Activated CD4-positive, alpha-beta T cell treated with anti-CD3 and anti-CD28 coated beads for 36 hours (primary cell): ENCODE measurements around the gene TTC27. TPM values are rescaled to one million over a fixed set of nuclear protein-coding genes. Genes with fewer than 3 reads are reported as not detected.
"Not testable (repeated sequence)": the region's sequence is repeated elsewhere in the genome, so short reads cannot be mapped to it uniquely, and the experiment has no call there.

Experiments used
- ATAC-seq: fragments of 200-7000 bp; cut with Tn5 transposase; one replicate; pipeline ENCODE4 v1.10.0; 2021; ENCODE audit warnings: mild to moderate bottlenecking, moderate library complexity
- CTCF ChIA-PET: fragments of 350-600 bp; sonication (Branson Sonifier 250); formaldehyde crosslinking; loops from one replicate; lab custom pipeline; 2021; ENCODE audit warnings: antibody characterized with exemption; lab: Charles Lee
- POLR2A ChIA-PET: fragments of 350-600 bp; sonication (Branson Sonifier 250); formaldehyde crosslinking; loops from one replicate; lab custom pipeline; 2021; ENCODE audit warnings: antibody characterized with exemption, inconsistent platforms; lab: Charles Lee
- DNase-seq: peaks from one replicate; pipeline ENCODE4 v3.0.0-alpha.2; 2020
- H3K27ac Mint-ChIP-seq: one replicate; pipeline ENCODE4 v1.8.0; 2021; ENCODE audit warnings: mixed read lengths
- H3K27me3 Mint-ChIP-seq: one replicate; pipeline ENCODE4 v1.8.0; 2021; ENCODE audit warnings: mixed read lengths
- H3K36me3 Mint-ChIP-seq: one replicate; pipeline ENCODE4 v1.8.0; 2021; ENCODE audit warnings: low read depth, mixed read lengths
- H3K4me1 Mint-ChIP-seq: one replicate; pipeline ENCODE4 v1.8.0; 2021; ENCODE audit warnings: mixed read lengths
- H3K4me3 Mint-ChIP-seq: one replicate; pipeline ENCODE4 v1.8.0; 2021; ENCODE audit warnings: mild to moderate bottlenecking, moderate library complexity, mixed read lengths
- H3K9me3 Mint-ChIP-seq: one replicate; pipeline ENCODE4 v1.8.0; 2021; ENCODE audit warnings: low read depth, mixed read lengths
- intact Hi-C, 2 experiments: fragments of 100-400 bp; cut with DNase I in 1 of 2; cut with micrococcal nuclease in 1 of 2; formaldehyde crosslinking; loops; one replicate each; pipeline versions ENCODE4 v1.14.2 to v1.15.1; 2022 to 2024; cut with DNase I, micrococcal nuclease
- total RNA-seq, 2 experiments: library from RNA; stranded (reverse); gene quantifications; one replicate each; pipeline ENCODE4 v1.2.3, GENCODE V29; 2021

Gene TTC27
- total RNA-seq, 2 experiments from 2014 or later = 32.7 to 33.7 TPM

- H3K4me1 Mint-ChIP-seq = peaks cover 5% of the 10 kb centered on the region
- H3K4me3 Mint-ChIP-seq = no peak overlapping the region
- CTCF ChIA-PET = no interaction called here
- H3K27ac Mint-ChIP-seq = no peak overlapping the region
- H3K9me3 Mint-ChIP-seq = no peaks in the 10 kb centered on the region
- peaks cover 49% of the 10 kb centered on the region for H3K36me3 Mint-ChIP-seq
- no peak for DNase-seq
- POLR2A ChIA-PET = no interaction called here
- ATAC-seq = no peak
- intact Hi-C loops = no loop called here
- no peaks in the 10 kb centered on the region for H3K27me3 Mint-ChIP-seq
Observed at GRCh38 chr2:32739664-32740063, 111.8 kb downstream of the TTC27 start.

GRCh38 chr2:32741575-32741974 is 113.7 kb downstream of the TTC27 start:
- POLR2A ChIA-PET = no interaction called here
- no peak overlapping the region for H3K27ac Mint-ChIP-seq
- H3K27me3 Mint-ChIP-seq = no peaks in the 10 kb centered on the region
- peaks cover 10% of the 10 kb centered on the region for H3K4me1 Mint-ChIP-seq
- H3K36me3 Mint-ChIP-seq = peaks cover 52% of the 10 kb centered on the region
- CTCF ChIA-PET = no interaction called here
- H3K4me3 Mint-ChIP-seq = no peak overlapping the region
- peaks cover under 1% of the 10 kb centered on the region for H3K9me3 Mint-ChIP-seq
- ATAC-seq = no peak
- intact Hi-C loops = no loop called here
- DNase-seq = no peak

- DNase-seq (no peak), ATAC-seq (no peak)
- Mint-ChIP-seq H3K36me3 (peaks cover 51% of the 10 kb centered on the region), H3K4me3 (no peak overlapping the region), H3K4me1 (peaks cover 10% of the 10 kb centered on the region), H3K27me3 (no peaks in the 10 kb centered on the region), H3K9me3 (peaks cover 4% of the 10 kb centered on the region), H3K27ac (no peak overlapping the region)
- ChIA-PET CTCF (no interaction called here), POLR2A (no interaction called here)
- intact Hi-C loops = no loop called here
Observed at GRCh38 chr2:32742376-32742775, 114.5 kb downstream of the TTC27 start.

GRCh38 chr2:32743480-32744236 is 115.8 kb downstream of the TTC27 start:
- no peak for ATAC-seq
- H3K36me3 Mint-ChIP-seq = peaks cover 56% of the 10 kb centered on the region
- CTCF ChIA-PET = no interaction called here

GRCh38 chr2:32745191-32745590 is 117.3 kb downstream of the TTC27 start:
- peak; percentile 82 for ATAC-seq
- POLR2A ChIA-PET = no interaction called here

More at GRCh38 chr2:32743480-32744236, 115.8 kb downstream of the TTC27 start:
- H3K4me1 Mint-ChIP-seq = peaks cover 10% of the 10 kb centered on the region
- no peaks in the 10 kb centered on the region for H3K27me3 Mint-ChIP-seq
- POLR2A ChIA-PET = no interaction called here
- peaks cover 4% of the 10 kb centered on the region for H3K9me3 Mint-ChIP-seq
- no peak overlapping the region for H3K27ac Mint-ChIP-seq
- no peak for DNase-seq
- intact Hi-C loops = no loop called here
- no peak overlapping the region for H3K4me3 Mint-ChIP-seq

GRCh38 chr2:32745675-32746074 is 117.8 kb downstream of the TTC27 start:
- ChIA-PET POLR2A (no interaction called here), CTCF (no interaction called here)
- Mint-ChIP-seq H3K36me3 (peaks cover 64% of the 10 kb centered on the region), H3K4me3 (no peak overlapping the region), H3K27ac (no peak overlapping the region), H3K4me1 (peaks cover 10% of the 10 kb centered on the region), H3K9me3 (peaks cover 4% of the 10 kb centered on the region), H3K27me3 (no peaks in the 10 kb centered on the region)
- DNase-seq (no peak), ATAC-seq (no peak)
- intact Hi-C loops = no loop called here

More at GRCh38 chr2:32745191-32745590, 117.3 kb downstream of the TTC27 start:
- H3K4me3 Mint-ChIP-seq = no peak overlapping the region
- CTCF ChIA-PET = no interaction called here
- H3K4me1 Mint-ChIP-seq = peaks cover 10% of the 10 kb centered on the region
- peak; percentile 6 for DNase-seq
- H3K36me3 Mint-ChIP-seq = peaks cover 63% of the 10 kb centered on the region
- no peak overlapping the region for H3K27ac Mint-ChIP-seq
- H3K9me3 Mint-ChIP-seq = peaks cover 4% of the 10 kb centered on the region
- no peaks in the 10 kb centered on the region for H3K27me3 Mint-ChIP-seq
- intact Hi-C loops = no loop called here

- Mint-ChIP-seq H3K4me1 (peaks cover 10% of the 10 kb centered on the region), H3K9me3 (peaks cover 4% of the 10 kb centered on the region), H3K27ac (no peak overlapping the region), H3K36me3 (peaks cover 63% of the 10 kb centered on the region), H3K4me3 (no peak overlapping the region), H3K27me3 (no peaks in the 10 kb centered on the region)
- ChIA-PET CTCF (no interaction called here), POLR2A (no interaction called here)
- DNase-seq = no peak
- intact Hi-C loops = no loop called here
- no peak for ATAC-seq
Observed at GRCh38 chr2:32746669-32747068, 118.8 kb downstream of the TTC27 start.

GRCh38 chr2:32748158-32748557 is 120.3 kb downstream of the TTC27 start:
- ChIA-PET POLR2A (no interaction called here), CTCF (no interaction called here)
- Mint-ChIP-seq H3K9me3 (peaks cover 4% of the 10 kb centered on the region), H3K4me1 (peaks cover 10% of the 10 kb centered on the region), H3K27ac (no peak overlapping the region), H3K27me3 (no peaks in the 10 kb centered on the region), H3K36me3 (peaks cover 59% of the 10 kb centered on the region), H3K4me3 (no peak overlapping the region)
- intact Hi-C loops = no loop called here
- DNase-seq (no peak), ATAC-seq (no peak)

- Mint-ChIP-seq H3K36me3 (peaks cover 44% of the 10 kb centered on the region), H3K4me3 (no peak overlapping the region), H3K27me3 (no peaks in the 10 kb centered on the region), H3K9me3 (peaks cover 4% of the 10 kb centered on the region), H3K27ac (no peak overlapping the region), H3K4me1 (peaks cover 6% of the 10 kb centered on the region)
- intact Hi-C loops = no loop called here
- no peak for DNase-seq
- POLR2A ChIA-PET = no interaction called here
- CTCF ChIA-PET = no interaction called here
- no peak for ATAC-seq
Observed at GRCh38 chr2:32750880-32751279, 123.0 kb downstream of the TTC27 start.

- intact Hi-C loops = no loop called here
- Mint-ChIP-seq H3K4me3 (no peak overlapping the region), H3K27me3 (no peaks in the 10 kb centered on the region), H3K36me3 (peaks cover 47% of the 10 kb centered on the region), H3K27ac (no peak overlapping the region), H3K4me1 (peaks cover 15% of the 10 kb centered on the region), H3K9me3 (no peaks in the 10 kb centered on the region)
- ChIA-PET POLR2A (interaction anchor here (0.6 kb wide), 1 partner anchor 8 kb away, joined by 4 read pairs; no protein-coding TSS in a partner anchor), CTCF (interaction anchor here (0.6 kb wide), 1 partner anchor 45 kb away, joined by 3 read pairs; no protein-coding TSS in a partner anchor)
- DNase-seq (no peak), ATAC-seq (no peak)
Observed at GRCh38 chr2:32752205-32752604, 124.4 kb downstream of the TTC27 start.

- ChIA-PET POLR2A (no interaction called here), CTCF (no interaction called here)
- DNase-seq = no peak
- H3K4me1 Mint-ChIP-seq = peaks cover 15% of the 10 kb centered on the region
- no peaks in the 10 kb centered on the region for H3K27me3 Mint-ChIP-seq
- peaks cover 45% of the 10 kb centered on the region for H3K36me3 Mint-ChIP-seq
- H3K4me3 Mint-ChIP-seq = no peak overlapping the region
- intact Hi-C loops = no loop called here
- ATAC-seq = no peak
- H3K27ac Mint-ChIP-seq = no peak overlapping the region
- H3K9me3 Mint-ChIP-seq = no peaks in the 10 kb centered on the region
Observed at GRCh38 chr2:32752952-32753351, 125.1 kb downstream of the TTC27 start.

- intact Hi-C loops, POLR2A ChIA-PET, CTCF ChIA-PET, ATAC-seq, H3K27me3 Mint-ChIP-seq, H3K4me3 Mint-ChIP-seq, H3K27ac Mint-ChIP-seq, H3K9me3 Mint-ChIP-seq, DNase-seq: not testable (repeated sequence)
- Mint-ChIP-seq H3K36me3 (peaks cover 40% of the 10 kb centered on the region), H3K4me1 (peaks cover 15% of the 10 kb centered on the region)
Observed at GRCh38 chr2:32754676-32755075, 126.8 kb downstream of the TTC27 start.
